GM23248 (cell line): ENCODE measurements around the gene DFFB. TPM values are rescaled to one million over a fixed set of nuclear protein-coding genes. Genes with fewer than 3 reads are reported as not detected.

Experiments
- DNase-seq: peaks from one replicate; pipeline ENCODE4 v3.0.0-alpha.2; 2015
- H2AFZ ChIP-seq: fragments of 200-600 bp; sonication (generic); 2 replicates; pipeline ENCODE4 v1.6.1; 2016; ENCODE audit warnings: antibody characterized with exemption
- H3F3A ChIP-seq: fragments of 200-600 bp; sonication (generic); 2 replicates; pipeline ENCODE4 v1.6.1; 2016; ENCODE audit warnings: mild to moderate bottlenecking, antibody characterized with exemption, mixed run types; ENCODE audit not compliant: insufficient read depth
- H3K27ac ChIP-seq: fragments of 200-600 bp; sonication (generic); 2 replicates; pipeline ENCODE4 v1.5.1; 2016; ENCODE audit warnings: mild to moderate bottlenecking
- H3K27me3 ChIP-seq: fragments of 200-600 bp; sonication (generic); replicated peaks from 2 replicates; pipeline ENCODE4 v1.6.1; 2016; ENCODE audit warnings: mild to moderate bottlenecking; ENCODE audit not compliant: insufficient read depth
- H3K36me3 ChIP-seq: fragments of 200-600 bp; sonication (generic); 2 replicates; pipeline ENCODE4 v1.6.1; 2016; ENCODE audit warnings: low read depth, mild to moderate bottlenecking
- H3K4me1 ChIP-seq: fragments of 200-600 bp; sonication (generic); 2 replicates; pipeline ENCODE4 v1.6.1; 2016; ENCODE audit warnings: mild to moderate bottlenecking; ENCODE audit not compliant: insufficient read depth
- H3K4me2 ChIP-seq: fragments of 200-600 bp; sonication (generic); one replicate; pipeline ENCODE4 v1.6.1; 2016; ENCODE audit warnings: mild to moderate bottlenecking; ENCODE audit not compliant: unreplicated experiment
- H3K4me3 ChIP-seq: fragments of 200-600 bp; sonication (generic); 2 replicates; pipeline ENCODE4 v1.5.1; 2016; ENCODE audit warnings: mild to moderate bottlenecking
- H3K79me2 ChIP-seq: fragments of 200-600 bp; sonication (generic); 2 replicates; pipeline ENCODE4 v1.6.1; 2016; ENCODE audit warnings: mild to moderate bottlenecking; ENCODE audit not compliant: insufficient read depth
- H3K9ac ChIP-seq: fragments of 200-600 bp; sonication (generic); 2 replicates; pipeline ENCODE4 v1.6.1; 2016; ENCODE audit warnings: mild to moderate bottlenecking
- H3K9me2 ChIP-seq: fragments of 200-600 bp; sonication (generic); 2 replicates; pipeline ENCODE4 v1.6.1; 2016; ENCODE audit warnings: mixed run types, mild to moderate bottlenecking, moderate library complexity; ENCODE audit not compliant: insufficient read depth
- H3K9me3 ChIP-seq: fragments of 200-600 bp; sonication (generic); one replicate; pipeline ENCODE4 v1.6.1; 2017; ENCODE audit warnings: low read depth
- H4K20me1 ChIP-seq: fragments of 200-600 bp; sonication (generic); 2 replicates; pipeline ENCODE4 v1.6.0; 2016; ENCODE audit not compliant: insufficient read depth
- EZH2 ChIP-seq: fragments of 200-600 bp; sonication (generic); IDR thresholded peaks from 2 replicates; pipeline ENCODE4 v1.6.1; 2018; ENCODE audit warnings: antibody characterized with exemption, mild to moderate bottlenecking; ENCODE audit not compliant: insufficient read depth, poor library complexity, severe bottlenecking
- EZH2phosphoT487 ChIP-seq: fragments of 200-600 bp; sonication (generic); IDR thresholded peaks from 2 replicates; pipeline ENCODE4 v1.6.1; 2018; ENCODE audit warnings: antibody characterized with exemption, moderate library complexity, mild to moderate bottlenecking, low read depth; ENCODE audit not compliant: insufficient read depth
- WGBS, 2 experiments: methylation state at CpG; one replicate each; pipeline ENCODE4 v1.1.6; 2015 to 2017; ENCODE audit warnings: low lambda C conversion rate in 2 of 2, low coverage in 1 of 2; ENCODE audit errors: missing lambda C conversion rate in 2 of 2; 5-methylcytosine and 5-hydroxymethylcytosine counted together
- in situ Hi-C: fragments of 300-500 bp; cut with MboI; formaldehyde crosslinking; loops from 2 replicates; pipeline ENCODE4 v1.15.0; 2020
- polyA plus RNA-seq: library from polyadenylated mRNA; unstranded; fragments of >200 nt; fragmentation: Nextera tagmentation; extraction: Ambion mirVana; gene quantifications from 2 replicates; pipeline ENCODE4 v1.2.1, GENCODE V29; 2016
- total RNA-seq: library from RNA; depleted of rRNA; stranded (reverse); fragments of >200 nt; shearing (Covaris generic); gene quantifications from 2 replicates; pipeline ENCODE4 v1.2.3, GENCODE V29; 2014

The DFFB gene
- total and polyA plus RNA-seq, 2 experiments from 2014 or later: 3.2 to 18.3 TPM

DNA sequence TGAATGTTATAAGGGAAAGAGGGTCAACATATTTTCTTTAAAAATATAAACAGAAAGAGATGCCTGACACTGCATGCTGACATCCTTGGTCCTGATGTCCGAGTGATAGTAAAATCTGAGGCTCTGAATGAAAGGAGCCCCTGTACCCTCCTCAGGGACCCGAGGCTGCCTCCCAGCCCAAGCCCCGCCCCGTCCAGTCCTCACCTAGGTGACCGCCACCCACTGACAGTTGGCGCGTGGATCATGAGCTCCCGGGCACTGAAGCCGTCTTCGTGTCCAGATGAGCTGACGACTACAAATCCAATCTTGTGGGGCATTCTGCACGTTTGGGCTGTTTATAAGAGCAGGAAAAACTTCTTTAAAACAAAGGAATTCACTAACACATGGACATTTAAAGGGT is 5.2 kb upstream of the DFFB start:
- Histone ChIP-seq H3F3A (peaks cover 4% of the 10 kb centered on the region; the same call in 1 of the 2 replicates), H3K9me3 (no peaks in the 10 kb centered on the region), H4K20me1 (no peaks in the 10 kb centered on the region; the same call in 1 of the 2 replicates), H3K9me2 (no peaks in the 10 kb centered on the region), H3K9ac (no peak overlapping the region), H2AFZ (no peak overlapping the region), H3K4me3 (no peak overlapping the region), H3K27me3 (no peaks in the 10 kb centered on the region), H3K4me1 (peaks cover 9% of the 10 kb centered on the region), H3K79me2 (peaks cover 51% of the 10 kb centered on the region), H3K4me2 (no peak overlapping the region), H3K36me3 (peaks cover 12% of the 10 kb centered on the region), H3K27ac (no peak overlapping the region)
- no peak for DNase-seq
- TF ChIP-seq EZH2 (no peak), EZH2phosphoT487 (no peak)
- 89 to 90% methylated on average over 12 of the region's 12 CpGs for WGBS, 2 experiments
- in situ Hi-C loops: no loop called here

DNA sequence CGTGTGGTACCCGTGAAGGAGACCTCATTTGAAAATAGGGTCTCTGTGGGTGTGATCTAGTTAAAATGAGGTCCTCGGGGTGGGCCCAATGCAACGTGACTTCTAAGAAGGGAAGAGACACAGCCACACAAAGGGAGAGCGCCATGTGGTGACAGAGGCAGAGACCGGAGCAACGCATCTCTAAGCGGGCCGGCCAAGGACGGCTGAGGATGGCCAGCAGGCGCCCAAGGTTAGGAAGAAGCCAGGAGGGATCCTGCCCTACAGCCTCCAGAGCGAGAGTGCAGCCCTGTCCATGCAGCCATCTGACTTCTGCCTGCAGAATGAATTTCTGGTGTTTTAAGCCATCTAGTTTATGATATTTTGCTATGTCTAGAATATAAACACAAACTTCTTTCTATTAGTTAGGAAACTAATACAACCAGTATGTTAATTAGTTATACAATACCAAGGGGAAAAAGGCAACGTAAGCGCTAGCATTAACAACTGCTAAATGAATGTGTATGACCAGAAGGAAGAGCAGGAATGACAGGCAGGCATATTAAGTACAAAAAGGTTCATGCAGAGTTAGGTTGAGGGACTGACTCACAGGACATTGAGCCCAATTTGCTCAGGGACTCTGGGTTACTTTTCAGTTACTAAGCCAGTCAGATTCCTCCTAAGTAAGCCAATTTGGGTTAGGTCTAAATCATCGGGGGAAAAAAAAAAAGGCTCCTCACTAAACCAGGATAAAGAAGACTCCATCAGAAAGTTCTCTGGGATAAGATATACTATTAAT is 4.4 kb upstream of the DFFB start:
- in situ Hi-C loops: no loop called here
- H3K9ac ChIP-seq: no peak overlapping the region
- no peaks in the 10 kb centered on the region for H3K9me3 ChIP-seq
- TF ChIP-seq EZH2: no peak
- no peak overlapping the region for H3K4me2 ChIP-seq
- H3K36me3 ChIP-seq: peaks cover 5% of the 10 kb centered on the region; the same call in 1 of the 2 replicates
- peak; percentile 10 for DNase-seq
- WGBS, 2 experiments: 72% methylated on average over 15 of the region's 15 CpGs
- no peak overlapping the region for H3K4me3 ChIP-seq
- H3F3A ChIP-seq: peaks cover 4% of the 10 kb centered on the region; the same call in 1 of the 2 replicates
- no peak overlapping the region for H3K27ac ChIP-seq
- H3K27me3 ChIP-seq: no peaks in the 10 kb centered on the region
- H3K79me2 ChIP-seq: peaks cover 51% of the 10 kb centered on the region
- no peaks in the 10 kb centered on the region; the same call in 1 of the 2 replicates for H4K20me1 ChIP-seq
- H3K4me1 ChIP-seq: peaks cover 10% of the 10 kb centered on the region
- H3K9me2 ChIP-seq: no peaks in the 10 kb centered on the region
- H2AFZ ChIP-seq: no peak overlapping the region

GRCh38 chr1:3857791-3858129 is 484 bp downstream of the DFFB start:
- no peaks in the 10 kb centered on the region for H3K9me3 ChIP-seq
- no peaks in the 10 kb centered on the region for H3K36me3 ChIP-seq
- in situ Hi-C loops: no loop called here
- TF ChIP-seq EZH2: no peak
- peak overlapping the region; percentile 85 for H2AFZ ChIP-seq
- H3K27ac ChIP-seq: no peak overlapping the region
- DNase-seq: no peak
- WGBS, 2 experiments: 2 to 3% methylated on average over 19 to 20 of the region's 21 CpGs
- peak overlapping the region; percentile 79 for H3K9ac ChIP-seq
- peaks cover 37% of the 10 kb centered on the region for H3K79me2 ChIP-seq
- H4K20me1 ChIP-seq: no peaks in the 10 kb centered on the region; the same call in 1 of the 2 replicates
- peaks cover 13% of the 10 kb centered on the region for H3K4me1 ChIP-seq
- H3F3A ChIP-seq: peaks cover 4% of the 10 kb centered on the region; the same call in 1 of the 2 replicates
- H3K4me2 ChIP-seq: peak overlapping the region; percentile 96
- no peaks in the 10 kb centered on the region for H3K9me2 ChIP-seq
- no peaks in the 10 kb centered on the region for H3K27me3 ChIP-seq
- peak overlapping the region; percentile 78 for H3K4me3 ChIP-seq

- peak overlapping the region; percentile 85 for H2AFZ ChIP-seq
- TF ChIP-seq EZH2: no peak
- no peaks in the 10 kb centered on the region for H3K36me3 ChIP-seq
- H3K9me3 ChIP-seq: no peaks in the 10 kb centered on the region
- no peaks in the 10 kb centered on the region for H3K27me3 ChIP-seq
- H3K4me1 ChIP-seq: peaks cover 13% of the 10 kb centered on the region
- no peaks in the 10 kb centered on the region for H3K9me2 ChIP-seq
- H3K4me3 ChIP-seq: peak overlapping the region; percentile 78
- peaks cover 4% of the 10 kb centered on the region; the same call in 1 of the 2 replicates for H3F3A ChIP-seq
- 41 to 42% methylated on average over 33 of the region's 34 CpGs for whole genome bisulfite sequencing, 2 experiments
- H3K27ac ChIP-seq: no peak overlapping the region
- H3K79me2 ChIP-seq: peaks cover 30% of the 10 kb centered on the region
- peak; percentile 75 for DNase-seq
- H3K4me2 ChIP-seq: peak overlapping the region; percentile 96
- H3K9ac ChIP-seq: peak overlapping the region; percentile 79; the same call in 1 of the 2 replicates
- no peaks in the 10 kb centered on the region; the same call in 1 of the 2 replicates for H4K20me1 ChIP-seq
- in situ Hi-C loops: no loop called here
Observed at GRCh38 chr1:3858231-3858981, 1.1 kb downstream of the DFFB start.
